ENCODE results near the gene SMIM31. TPM values are rescaled to one million over a fixed set of nuclear protein-coding genes. Genes with fewer than 3 reads are reported as not detected.

SMIM31 gene
- total RNA-seq, 3 donors from 2014 or later = 11.0 to 37.8 (median 32.5) TPM

GRCh38 chr4:164780839-164781238 is 26.9 kb downstream of the SMIM31 start:
- no peak overlapping the region for H3K4me3 ChIP-seq
- no peak for ATAC-seq
- no peaks in the 10 kb centered on the region for H3K4me1 ChIP-seq (ENCODE audit: low read depth)
- intact Hi-C loops (cut with DNase I, micrococcal nuclease) = no loop called here
- no peaks in the 10 kb centered on the region for H3K9me3 ChIP-seq
- DNase-seq = no peak
- TF ChIP-seq CTCF (IDR thresholded peaks at IDR 0.05) = no peak
- H3K36me3 ChIP-seq (ENCODE audit: low read depth) = no peaks in the 10 kb centered on the region

GRCh38 chr4:164783976-164784375 is 30.0 kb downstream of the SMIM31 start:
- no peak for DNase-seq
- Histone ChIP-seq H3K4me3 (no peak overlapping the region), H3K4me1 (ENCODE audit: low read depth) (no peaks in the 10 kb centered on the region), H3K36me3 (ENCODE audit: low read depth) (no peaks in the 10 kb centered on the region), H3K9me3 (no peaks in the 10 kb centered on the region)
- TF ChIP-seq CTCF (IDR thresholded peaks at IDR 0.05) = no peak
- no peak for ATAC-seq
- intact Hi-C loops (cut with DNase I, micrococcal nuclease) = no loop called here

GRCh38 chr4:164789047-164789446 is 35.1 kb downstream of the SMIM31 start:
- TF ChIP-seq CTCF (IDR thresholded peaks at IDR 0.05) = no peak
- H3K4me1 ChIP-seq (ENCODE audit: low read depth) = no peaks in the 10 kb centered on the region
- ATAC-seq = no peak
- intact Hi-C loops (cut with DNase I, micrococcal nuclease) = no loop called here
- no peak for DNase-seq
- H3K36me3 ChIP-seq (ENCODE audit: low read depth) = no peaks in the 10 kb centered on the region
- no peaks in the 10 kb centered on the region for H3K9me3 ChIP-seq
- H3K4me3 ChIP-seq = no peak overlapping the region

GRCh38 chr4:164790249-164790648 is 36.3 kb downstream of the SMIM31 start:
- no peak for DNase-seq
- intact Hi-C loops (cut with DNase I, micrococcal nuclease) = no loop called here
- ATAC-seq = no peak
- H3K4me1 ChIP-seq (ENCODE audit: low read depth) = no peaks in the 10 kb centered on the region
- H3K36me3 ChIP-seq (ENCODE audit: low read depth) = no peaks in the 10 kb centered on the region
- no peak overlapping the region for H3K4me3 ChIP-seq
- TF ChIP-seq CTCF (IDR thresholded peaks at IDR 0.05) = no peak
- H3K9me3 ChIP-seq = no peaks in the 10 kb centered on the region

GRCh38 chr4:164799410-164799809 is 45.5 kb downstream of the SMIM31 start:
- no peak for ATAC-seq
- no peaks in the 10 kb centered on the region for H3K9me3 ChIP-seq
- no peaks in the 10 kb centered on the region for H3K4me1 ChIP-seq (ENCODE audit: low read depth)
- intact Hi-C loops (cut with DNase I, micrococcal nuclease) = no loop called here
- no peak for TF ChIP-seq CTCF (IDR thresholded peaks at IDR 0.05)
- H3K36me3 ChIP-seq (ENCODE audit: low read depth) = no peaks in the 10 kb centered on the region
- DNase-seq = no peak
- no peak overlapping the region for H3K4me3 ChIP-seq

GRCh38 chr4:164800786-164801185 is 46.9 kb downstream of the SMIM31 start:
- no peak for ATAC-seq
- TF ChIP-seq CTCF (IDR thresholded peaks at IDR 0.05) = no peak
- DNase-seq = no peak
- intact Hi-C loops (cut with DNase I, micrococcal nuclease) = no loop called here
- Histone ChIP-seq H3K4me1 (ENCODE audit: low read depth) (no peaks in the 10 kb centered on the region), H3K36me3 (ENCODE audit: low read depth) (no peaks in the 10 kb centered on the region), H3K4me3 (no peak overlapping the region), H3K9me3 (no peaks in the 10 kb centered on the region)

Data from mucosa of descending colon (tissue), 3 donors.